ENCODE measurements around the gene CHRNA3. TPM values are rescaled to one million over a fixed set of nuclear protein-coding genes. Genes with fewer than 3 reads are reported as not detected.
A peak's percentile ranks its signal among the peaks of the same experiment; 100 is the strongest.

Gene CHRNA3
- total RNA-seq, 1 donor from 2014 or later: 0.46 TPM

DNA sequence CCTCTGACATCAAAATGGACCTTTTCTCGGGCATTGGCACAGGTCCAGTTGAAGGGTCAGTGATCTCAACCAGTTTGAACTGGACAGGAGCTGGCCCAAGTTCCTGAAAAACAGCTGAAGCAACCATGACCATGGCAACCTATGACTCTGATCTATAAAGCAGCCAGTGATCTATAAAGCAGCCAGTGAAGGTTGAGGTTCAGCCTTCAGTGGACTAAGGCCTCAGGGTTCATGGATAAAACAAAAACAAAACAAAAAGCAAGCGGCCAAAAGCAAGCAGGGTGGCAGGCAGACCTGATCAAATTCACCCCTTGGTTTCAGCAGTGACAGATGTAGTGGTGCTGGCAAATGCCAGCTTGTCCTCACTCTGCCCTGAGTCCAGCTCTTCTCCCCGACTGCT, 30.2 kb upstream of the CHRNA3 start:
- no peak for DNase-seq (ENCODE audit: low read depth)
- Histone ChIP-seq H3K36me3 (ENCODE audit: control insufficient read depth, insufficient read depth, low read length) (no peaks in the 10 kb centered on the region), H3K4me3 (ENCODE audit: low read depth, low read length) (no peak overlapping the region), H3K27me3 (ENCODE audit: control insufficient read depth, insufficient read depth, low read length) (no peaks in the 10 kb centered on the region)
- TF ChIP-seq, protein P1, sequence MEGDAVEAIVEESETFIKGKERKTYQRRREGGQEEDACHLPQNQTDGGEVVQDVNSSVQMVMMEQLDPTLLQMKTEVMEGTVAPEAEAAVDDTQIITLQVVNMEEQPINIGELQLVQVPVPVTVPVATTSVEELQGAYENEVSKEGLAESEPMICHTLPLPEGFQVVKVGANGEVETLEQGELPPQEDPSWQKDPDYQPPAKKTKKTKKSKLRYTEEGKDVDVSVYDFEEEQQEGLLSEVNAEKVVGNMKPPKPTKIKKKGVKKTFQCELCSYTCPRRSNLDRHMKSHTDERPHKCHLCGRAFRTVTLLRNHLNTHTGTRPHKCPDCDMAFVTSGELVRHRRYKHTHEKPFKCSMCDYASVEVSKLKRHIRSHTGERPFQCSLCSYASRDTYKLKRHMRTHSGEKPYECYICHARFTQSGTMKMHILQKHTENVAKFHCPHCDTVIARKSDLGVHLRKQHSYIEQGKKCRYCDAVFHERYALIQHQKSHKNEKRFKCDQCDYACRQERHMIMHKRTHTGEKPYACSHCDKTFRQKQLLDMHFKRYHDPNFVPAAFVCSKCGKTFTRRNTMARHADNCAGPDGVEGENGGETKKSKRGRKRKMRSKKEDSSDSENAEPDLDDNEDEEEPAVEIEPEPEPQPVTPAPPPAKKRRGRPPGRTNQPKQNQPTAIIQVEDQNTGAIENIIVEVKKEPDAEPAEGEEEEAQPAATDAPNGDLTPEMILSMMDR (IDR thresholded peaks at IDR 0.05; ENCODE audit: insufficient read depth, low read length, poor library complexity, severe bottlenecking): no peak

DNA sequence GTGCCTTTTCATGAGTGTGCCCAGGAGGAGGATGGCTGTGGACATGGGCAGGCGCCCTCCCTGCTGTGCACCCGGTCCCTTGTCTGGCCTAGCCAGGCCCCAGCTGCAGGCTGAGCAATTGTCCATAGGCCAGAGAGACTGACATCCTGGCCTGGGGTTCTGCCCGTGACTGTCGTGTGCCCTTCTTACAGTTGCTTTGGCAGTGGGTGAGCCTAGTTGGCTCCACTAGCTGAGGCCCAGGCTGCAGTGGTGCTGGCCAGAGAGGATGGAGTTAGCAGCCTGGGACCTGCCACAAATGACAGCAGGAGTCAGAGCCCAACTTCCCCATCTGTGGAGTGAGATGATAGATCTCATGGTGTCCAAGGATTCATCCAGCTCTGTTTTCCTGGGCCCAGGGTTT, 29.2 kb upstream of the CHRNA3 start:
- Histone ChIP-seq H3K36me3 (ENCODE audit: control insufficient read depth, insufficient read depth, low read length) (no peaks in the 10 kb centered on the region), H3K27me3 (ENCODE audit: control insufficient read depth, insufficient read depth, low read length) (no peaks in the 10 kb centered on the region), H3K4me3 (ENCODE audit: low read depth, low read length) (no peak overlapping the region)
- TF ChIP-seq, protein P1 (IDR thresholded peaks at IDR 0.05; ENCODE audit: insufficient read depth, low read length, poor library complexity, severe bottlenecking): no peak
- DNase-seq (ENCODE audit: low read depth): no peak

GRCh38 chr15:78645009-78645408, 24.2 kb upstream of the CHRNA3 start:
- H3K4me3 ChIP-seq (ENCODE audit: low read depth, low read length): no peak overlapping the region
- no peaks in the 10 kb centered on the region for H3K27me3 ChIP-seq (ENCODE audit: control insufficient read depth, insufficient read depth, low read length)
- TF ChIP-seq, protein P1 (IDR thresholded peaks at IDR 0.05; ENCODE audit: insufficient read depth, low read length, poor library complexity, severe bottlenecking): no peak
- DNase-seq (ENCODE audit: low read depth): no peak
- H3K36me3 ChIP-seq (ENCODE audit: control insufficient read depth, insufficient read depth, low read length): no peaks in the 10 kb centered on the region

- Histone ChIP-seq H3K27me3 (ENCODE audit: control insufficient read depth, insufficient read depth, low read length) (peaks cover 4% of the 10 kb centered on the region), H3K4me3 (ENCODE audit: low read depth, low read length) (no peak overlapping the region), H3K36me3 (ENCODE audit: control insufficient read depth, insufficient read depth, low read length) (no peaks in the 10 kb centered on the region)
- no peak for DNase-seq (ENCODE audit: low read depth)
- TF ChIP-seq, protein P1 (IDR thresholded peaks at IDR 0.05; ENCODE audit: insufficient read depth, low read length, poor library complexity, severe bottlenecking): no peak
These were observed 21.5 kb upstream of the CHRNA3 start for GRCh38 chr15:78642331-78642730.

DNA sequence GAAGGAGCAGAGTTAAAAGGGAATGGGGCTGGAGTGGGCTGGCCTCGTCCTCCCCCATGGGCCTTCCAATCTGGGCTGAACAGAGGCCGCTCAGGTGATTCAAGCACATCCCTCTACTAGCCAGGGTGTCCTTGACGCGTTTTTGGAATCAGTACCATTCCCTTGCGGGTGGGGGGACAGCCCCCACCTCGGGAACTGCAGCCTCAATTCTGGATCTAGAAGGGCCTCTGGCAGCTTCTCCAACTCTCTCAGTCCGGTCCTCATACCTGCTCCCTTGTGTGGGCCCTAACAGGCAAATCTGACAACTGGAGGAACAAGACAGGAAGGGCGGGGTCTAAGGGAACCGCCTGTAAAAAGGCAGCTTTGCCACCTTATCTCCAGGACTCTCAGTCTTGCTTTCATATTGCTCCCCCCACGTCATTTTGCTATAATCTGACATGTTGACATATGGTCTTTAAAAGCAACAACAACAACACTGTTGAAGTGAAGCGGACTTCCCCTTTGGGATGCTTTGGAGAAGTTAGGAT, 21.0 kb upstream of the CHRNA3 start:
- Histone ChIP-seq H3K27me3 (ENCODE audit: control insufficient read depth, insufficient read depth, low read length) (peaks cover 7% of the 10 kb centered on the region), H3K36me3 (ENCODE audit: control insufficient read depth, insufficient read depth, low read length) (no peaks in the 10 kb centered on the region), H3K4me3 (ENCODE audit: low read depth, low read length) (no peak overlapping the region)
- TF ChIP-seq, protein P1 (IDR thresholded peaks at IDR 0.05; ENCODE audit: insufficient read depth, low read length, poor library complexity, severe bottlenecking): no peak
- DNase-seq (ENCODE audit: low read depth): no peak

- peaks cover 8% of the 10 kb centered on the region for H3K27me3 ChIP-seq (ENCODE audit: control insufficient read depth, insufficient read depth, low read length)
- H3K4me3 ChIP-seq (ENCODE audit: low read depth, low read length): peak within 1 kb of the TSS; percentile 43
- DNase-seq (ENCODE audit: low read depth): peak; percentile 49
- TF ChIP-seq, protein P1 (IDR thresholded peaks at IDR 0.05; ENCODE audit: insufficient read depth, low read length, poor library complexity, severe bottlenecking): peak; percentile 46
- H3K36me3 ChIP-seq (ENCODE audit: control insufficient read depth, insufficient read depth, low read length): no peaks in the 10 kb centered on the region
These were observed 20.4 kb upstream of the CHRNA3 start, which contains the start of gene CHRNB4 for GRCh38 chr15:78641102-78641748. TSS of gene CHRNB4 (minus strand) at chr15:78641210. CDS start at chr15:78641133, 77 bp downstream.
